Aorta (tissue), 5 donors: Measurements from ENCODE around the gene PSAPL1. TPM values are rescaled to one million over a fixed set of nuclear protein-coding genes. Genes with fewer than 3 reads are reported as not detected.

Experiments used
- ATAC-seq: fragments of 200-7000 bp; cut with Tn5 transposase; one replicate; pipeline ENCODE4 v1.9.1; 2022; ENCODE audit warnings: moderate library complexity; ENCODE audit not compliant: low FRiP score
- DNase-seq, 2 donors: peaks; one replicate each; pipeline ENCODE4 v3.0.0-alpha.2; 2020
- H3K27ac ChIP-seq, 2 donors: one replicate each; pipeline ENCODE4 v1.5.1; 2013; ENCODE audit warnings: low read length in 2 of 2, mild to moderate bottlenecking in 2 of 2, moderate library complexity in 2 of 2, control low read depth in 1 of 2, inconsistent platforms in 1 of 2, low read depth in 1 of 2
- H3K27me3 ChIP-seq, 2 donors: one replicate each; pipeline ENCODE4 v1.6.1; 2013; ENCODE audit warnings: control low read depth in 1 of 2, low read length in 1 of 2, mild to moderate bottlenecking in 1 of 2, moderate library complexity in 1 of 2; ENCODE audit not compliant: insufficient read depth in 2 of 2, control insufficient read depth in 1 of 2
- H3K36me3 ChIP-seq, 2 donors: one replicate each; pipeline ENCODE4 v1.6.1; 2013; ENCODE audit warnings: control low read depth in 1 of 2, low read length in 1 of 2, mild to moderate bottlenecking in 1 of 2; ENCODE audit not compliant: insufficient read depth in 2 of 2, control insufficient read depth in 1 of 2
- H3K4me1 ChIP-seq, 2 donors: one replicate each; pipeline ENCODE4 v1.6.1; 2013; ENCODE audit warnings: low read length in 2 of 2, control low read depth in 1 of 2, mild to moderate bottlenecking in 1 of 2, moderate library complexity in 1 of 2; ENCODE audit not compliant: insufficient read depth in 2 of 2, control insufficient read depth in 1 of 2
- H3K4me3 ChIP-seq, 2 donors: one replicate each; pipeline ENCODE4 v1.5.1; 2013; ENCODE audit warnings: low read length in 2 of 2, control low read depth in 1 of 2, mild to moderate bottlenecking in 1 of 2
- H3K9me3 ChIP-seq: one replicate; pipeline ENCODE4 v1.6.1; 2013; ENCODE audit warnings: mild to moderate bottlenecking, low read length; ENCODE audit not compliant: control insufficient read depth
- WGBS, 2 donors: extraction: QIAGEN DNeasy Blood & Tissue Kit; methylation state at CpG; one replicate each; pipeline ENCODE4 v1.1.7; 2013; 5-methylcytosine and 5-hydroxymethylcytosine counted together
- intact Hi-C, 2 donors: fragments of 100-400 bp; cut with DNase I; formaldehyde crosslinking; loops; one replicate each; pipeline versions ENCODE4 v1.14.2 to v1.15.0; 2022
- polyA plus RNA-seq, 2 donors: library from polyadenylated mRNA; stranded (reverse); fragments of 200-250 nt; gene quantifications; one replicate each; pipeline ENCODE4 v1.2.3, GENCODE V29; 2013
- total RNA-seq, 2 donors: library from RNA; stranded (reverse); fragmentation: NEBNext Ultra II Directional; extraction: Animal tissue kit (Norgen Biotek cat#: 25700); gene quantifications; one replicate each; pipeline ENCODE4 v1.2.1, GENCODE V29; 2021
- donor health status: healthy with polysubstance abuse.
- donor health status: Bipolar disorder and iron deficiency.
- donor health status: DM: no; HTN: no; CAD: no.
- donor health status: DM: no; HTN: no; CAD: no.
- donor health status: DM: yes; HTN: yes; CAD: no.

PSAPL1 gene
- total and polyA plus RNA-seq, 4 donors, result not detected

GRCh38 chr4:7451800-7452199, 17.1 kb upstream of the PSAPL1 start:
- ATAC-seq, result no peak
- intact Hi-C loops, result no loop called here
- no peak overlapping the region for H3K4me3 ChIP-seq
- H3K9me3 ChIP-seq, result no peaks in the 10 kb centered on the region
- DNase-seq, result no peak
- H3K27ac ChIP-seq, result no peak overlapping the region
- no peaks in the 10 kb centered on the region for H3K4me1 ChIP-seq
- WGBS, 2 donors, result 91% methylated on average over 6 of the region's 6 CpGs
- no peaks in the 10 kb centered on the region for H3K36me3 ChIP-seq
- no peaks in the 10 kb centered on the region for H3K27me3 ChIP-seq

GRCh38 chr4:7451434-7451789, 16.7 kb upstream of the PSAPL1 start:
- intact Hi-C loops, result no loop called here
- peak; percentile 29 for ATAC-seq
- Histone ChIP-seq H3K27ac (no peak overlapping the region), H3K9me3 (no peaks in the 10 kb centered on the region), H3K4me1 (no peaks in the 10 kb centered on the region), H3K4me3 (no peak overlapping the region), H3K36me3 (no peaks in the 10 kb centered on the region), H3K27me3 (no peaks in the 10 kb centered on the region)
- WGBS, 2 donors, result 58 to 64% methylated on average over 2 of the region's 2 CpGs
- no peak for DNase-seq

DNA sequence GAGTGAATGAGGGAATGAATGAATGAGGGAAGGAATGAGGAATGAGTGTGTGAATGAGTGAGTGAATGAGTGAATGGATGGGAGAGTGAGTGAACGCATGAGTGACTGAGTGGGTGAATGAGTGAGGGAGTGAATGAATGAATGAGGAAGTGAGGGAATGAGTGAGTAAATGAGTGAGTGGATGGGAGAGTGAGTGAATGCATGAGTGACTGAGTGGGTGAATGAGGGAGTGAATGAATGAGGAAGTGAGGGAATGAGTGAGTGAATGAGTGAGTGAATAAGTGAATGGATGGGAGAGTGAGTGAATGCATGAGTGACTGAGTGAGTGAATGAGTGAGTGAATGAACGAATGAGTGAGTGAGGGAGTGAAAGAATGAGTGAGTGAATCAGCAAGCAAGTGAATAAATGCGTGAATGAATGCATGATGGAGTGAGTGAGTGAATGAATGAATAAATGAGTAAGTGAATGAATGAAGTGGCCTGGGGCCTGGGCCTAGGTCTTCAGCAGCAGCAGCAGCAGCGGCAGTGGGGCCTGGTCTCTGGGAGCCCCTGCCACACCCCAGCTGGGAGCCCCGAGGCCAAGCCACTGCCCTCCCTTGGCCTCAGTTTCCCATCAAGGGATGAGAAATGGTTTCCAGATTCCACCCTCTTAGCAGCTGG, 16.2 kb upstream of the PSAPL1 start:
- Histone ChIP-seq H3K36me3 (no peaks in the 10 kb centered on the region), H3K4me3 (no peak overlapping the region), H3K9me3 (no peaks in the 10 kb centered on the region), H3K27me3 (no peaks in the 10 kb centered on the region), H3K4me1 (no peaks in the 10 kb centered on the region), H3K27ac (no peak overlapping the region)
- intact Hi-C loops, result no loop called here
- no peak for DNase-seq
- ATAC-seq, result no peak
- 82 to 83% methylated on average over 5 of the region's 5 CpGs for WGBS, 2 donors

DNA sequence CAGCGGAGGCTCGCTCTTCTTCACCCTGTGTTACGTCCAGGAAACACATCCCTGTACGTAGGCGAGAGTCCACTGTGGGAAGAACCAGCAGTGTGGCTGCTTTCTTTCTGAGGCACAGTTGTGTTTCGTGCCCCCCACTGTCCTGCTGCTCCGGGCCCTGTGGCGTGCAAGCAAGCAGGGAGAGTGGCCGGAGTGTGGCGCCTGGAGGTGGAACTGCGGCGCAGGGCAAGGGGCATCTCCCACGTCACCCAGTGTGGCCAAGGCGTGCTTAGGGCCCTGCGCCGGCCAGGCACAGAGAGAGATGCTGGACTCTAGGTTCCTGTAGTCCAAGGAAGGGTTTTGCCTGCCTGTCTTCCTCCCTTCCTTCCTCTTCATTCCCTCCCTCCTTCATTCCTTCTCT, 13.3 kb upstream of the PSAPL1 start:
- no peak for DNase-seq
- Histone ChIP-seq H3K36me3 (no peaks in the 10 kb centered on the region), H3K9me3 (no peaks in the 10 kb centered on the region), H3K4me3 (no peak overlapping the region), H3K4me1 (no peaks in the 10 kb centered on the region), H3K27me3 (no peaks in the 10 kb centered on the region), H3K27ac (no peak overlapping the region)
- WGBS, 2 donors, result 67 to 70% methylated on average over 16 of the region's 16 CpGs
- intact Hi-C loops, result no loop called here
- no peak for ATAC-seq

GRCh38 chr4:7447236-7447635, 12.5 kb upstream of the PSAPL1 start:
- Histone ChIP-seq H3K9me3 (no peaks in the 10 kb centered on the region), H3K36me3 (no peaks in the 10 kb centered on the region), H3K4me3 (no peak overlapping the region), H3K27ac (no peak overlapping the region), H3K27me3 (no peaks in the 10 kb centered on the region), H3K4me1 (no peaks in the 10 kb centered on the region)
- 90 to 91% methylated on average over 3 of the region's 3 CpGs for WGBS, 2 donors
- intact Hi-C loops, result no loop called here
- ATAC-seq (no peak), DNase-seq (no peak)

GRCh38 chr4:7444731-7445130, 10.0 kb upstream of the PSAPL1 start:
- Histone ChIP-seq H3K4me3 (no peak overlapping the region), H3K9me3 (peaks cover under 1% of the 10 kb centered on the region), H3K27ac (no peak overlapping the region), H3K4me1 (no peaks in the 10 kb centered on the region), H3K36me3 (no peaks in the 10 kb centered on the region), H3K27me3 (no peaks in the 10 kb centered on the region)
- ATAC-seq, result no peak
- 92 to 95% methylated on average over 12 of the region's 12 CpGs for WGBS, 2 donors
- no peak for DNase-seq
- intact Hi-C loops, result no loop called here

GRCh38 chr4:7444314-7444713, 9.6 kb upstream of the PSAPL1 start:
- WGBS, 2 donors, result 96 to 100% methylated on average over 3 of the region's 3 CpGs
- DNase-seq (no peak), ATAC-seq (no peak)
- H3K36me3 ChIP-seq, result no peaks in the 10 kb centered on the region
- intact Hi-C loops, result no loop called here
- H3K27me3 ChIP-seq, result no peaks in the 10 kb centered on the region
- H3K27ac ChIP-seq, result no peak overlapping the region
- peaks cover 3% of the 10 kb centered on the region for H3K9me3 ChIP-seq
- no peak overlapping the region for H3K4me3 ChIP-seq
- H3K4me1 ChIP-seq, result no peaks in the 10 kb centered on the region

DNA sequence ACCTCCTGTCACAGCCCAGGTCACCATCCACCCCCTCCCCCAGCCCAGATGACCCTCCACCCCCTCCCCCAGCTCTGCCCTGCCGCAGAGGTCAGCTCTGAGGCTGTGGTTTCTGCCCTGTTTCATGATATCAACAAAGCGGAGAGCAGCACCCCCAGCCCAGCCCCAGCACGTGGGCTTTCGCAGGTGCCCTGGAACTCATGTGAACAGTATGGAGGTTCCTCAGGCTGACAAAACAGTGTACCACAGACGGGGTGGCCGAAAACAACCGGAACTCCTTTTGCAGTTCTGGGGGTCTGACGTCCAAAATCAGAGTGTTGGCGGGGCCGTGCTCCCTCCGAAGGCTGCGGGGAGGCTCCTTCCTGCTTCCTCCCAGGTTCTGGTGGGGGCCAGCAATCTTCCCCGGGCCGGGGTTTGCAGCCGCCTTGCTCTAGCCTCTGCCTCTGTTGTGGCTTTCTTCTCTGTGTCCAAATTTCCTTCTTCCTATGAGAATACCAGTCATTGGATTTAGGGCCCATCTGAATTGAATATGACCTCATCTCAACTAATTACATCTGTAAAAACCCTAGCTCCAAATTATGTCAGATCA, 7.9 kb upstream of the PSAPL1 start:
- intact Hi-C loops, result no loop called here
- H3K36me3 ChIP-seq, result no peaks in the 10 kb centered on the region
- H3K4me1 ChIP-seq, result no peaks in the 10 kb centered on the region
- ATAC-seq (no peak), DNase-seq (no peak)
- H3K9me3 ChIP-seq, result peaks cover 5% of the 10 kb centered on the region
- no peak overlapping the region for H3K27ac ChIP-seq
- no peak overlapping the region for H3K4me3 ChIP-seq
- WGBS, 2 donors, result 69 to 77% methylated on average over 15 of the region's 15 CpGs
- no peaks in the 10 kb centered on the region for H3K27me3 ChIP-seq

DNA sequence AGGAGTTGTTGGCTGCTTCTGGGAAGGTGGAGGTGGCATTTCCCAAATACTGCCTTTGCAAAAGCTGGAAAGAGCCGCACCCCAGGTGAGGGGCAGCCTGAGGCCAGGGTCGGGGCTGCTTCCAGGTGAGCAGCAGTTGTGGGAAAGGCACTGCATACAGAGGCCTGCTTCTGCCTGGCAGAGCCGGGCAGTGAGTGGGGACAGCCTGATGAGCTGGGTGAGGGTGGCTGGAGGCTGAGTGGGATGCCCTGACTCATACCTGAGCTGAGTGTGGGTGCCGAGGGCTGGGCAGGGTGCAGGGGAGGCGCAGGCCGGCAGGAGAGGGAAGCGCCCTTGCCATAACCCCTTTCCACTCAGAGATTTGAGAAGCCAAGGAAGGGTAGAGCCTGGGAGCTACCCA, 6.5 kb upstream of the PSAPL1 start:
- intact Hi-C loops, result no loop called here

More for the DNA sequence above, 6.5 kb upstream of the PSAPL1 start:
- ATAC-seq (no peak), DNase-seq (no peak)
- Histone ChIP-seq H3K36me3 (no peaks in the 10 kb centered on the region), H3K9me3 (peaks cover 5% of the 10 kb centered on the region), H3K4me1 (no peaks in the 10 kb centered on the region), H3K27ac (no peak overlapping the region), H3K4me3 (no peak overlapping the region), H3K27me3 (no peaks in the 10 kb centered on the region)
- WGBS, 2 donors, result 84 to 92% methylated on average over 6 to 7 of the region's 7 CpGs
